ENCODE results near the gene DNAJA3.

The DNAJA3 gene

GRCh38 chr16:4409081-4409932 is 16.4 kb upstream of the DNAJA3 start:
- no peaks in the 10 kb centered on the region for H3K27me3 ChIP-seq (replicated peaks; ENCODE audit: control insufficient read depth, insufficient read depth, low read length, poor library complexity, severe bottlenecking)
- H3K36me3 ChIP-seq (ENCODE audit: control insufficient read depth, insufficient read depth, low read length): peaks cover 85% of the 10 kb centered on the region
- no peaks in the 10 kb centered on the region for H3K9me3 ChIP-seq (ENCODE audit: control insufficient read depth, low read length)
- peaks cover 14% of the 10 kb centered on the region for H3K4me1 ChIP-seq (ENCODE audit: control insufficient read depth, insufficient read depth, low read length, poor library complexity, severe bottlenecking)
- DNase-seq: no peak
- H3K27ac ChIP-seq (ENCODE audit: insufficient read depth, low read length, poor library complexity, severe bottlenecking): no peak overlapping the region
- H3K4me3 ChIP-seq (ENCODE audit: insufficient read depth, low read depth, low read length, poor library complexity, severe bottlenecking): no peak overlapping the region

DNA sequence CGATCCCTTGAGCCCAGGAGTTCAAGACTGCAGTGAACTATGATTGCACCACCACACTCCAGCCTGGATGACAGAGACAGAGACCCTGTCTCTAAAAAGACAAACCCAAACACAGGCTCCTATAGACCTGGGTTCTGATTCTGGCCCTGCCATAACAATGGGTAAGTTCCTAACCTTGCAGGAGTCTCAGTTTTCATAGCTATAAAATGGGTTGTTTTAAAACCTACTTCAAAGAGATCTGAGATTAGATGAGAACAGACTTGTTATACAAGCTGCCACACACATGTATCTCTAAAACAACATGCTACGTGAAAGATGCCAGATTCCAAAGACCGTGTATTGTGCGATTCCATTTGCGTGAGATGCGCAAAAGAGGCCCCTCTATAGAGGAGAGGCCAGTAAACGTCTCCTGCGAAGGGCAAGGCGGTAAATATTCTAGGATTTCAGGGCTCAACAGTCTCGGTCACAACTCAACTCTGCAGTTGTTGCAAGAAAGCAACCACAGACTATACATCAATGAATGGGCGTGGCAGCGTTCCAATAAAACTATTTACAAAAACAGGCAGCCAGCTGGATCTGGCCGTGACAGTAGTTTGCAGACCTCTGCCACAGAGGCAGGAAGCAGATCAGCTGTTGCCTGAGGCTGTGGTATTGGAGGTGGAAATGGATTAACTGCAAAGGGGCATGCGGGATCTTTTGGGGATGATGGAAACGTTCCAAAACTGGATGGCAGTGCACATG is 15.2 kb upstream of the DNAJA3 start:
- DNase-seq: no peak
- H3K36me3 ChIP-seq (ENCODE audit: control insufficient read depth, insufficient read depth, low read length): peaks cover 73% of the 10 kb centered on the region
- no peaks in the 10 kb centered on the region for H3K9me3 ChIP-seq (ENCODE audit: control insufficient read depth, low read length)
- no peaks in the 10 kb centered on the region for H3K27me3 ChIP-seq (replicated peaks; ENCODE audit: control insufficient read depth, insufficient read depth, low read length, poor library complexity, severe bottlenecking)
- H3K4me1 ChIP-seq (ENCODE audit: control insufficient read depth, insufficient read depth, low read length, poor library complexity, severe bottlenecking): peaks cover 23% of the 10 kb centered on the region
- H3K4me3 ChIP-seq (ENCODE audit: insufficient read depth, low read depth, low read length, poor library complexity, severe bottlenecking): no peak overlapping the region
- H3K27ac ChIP-seq (ENCODE audit: insufficient read depth, low read length, poor library complexity, severe bottlenecking): no peak overlapping the region

DNA sequence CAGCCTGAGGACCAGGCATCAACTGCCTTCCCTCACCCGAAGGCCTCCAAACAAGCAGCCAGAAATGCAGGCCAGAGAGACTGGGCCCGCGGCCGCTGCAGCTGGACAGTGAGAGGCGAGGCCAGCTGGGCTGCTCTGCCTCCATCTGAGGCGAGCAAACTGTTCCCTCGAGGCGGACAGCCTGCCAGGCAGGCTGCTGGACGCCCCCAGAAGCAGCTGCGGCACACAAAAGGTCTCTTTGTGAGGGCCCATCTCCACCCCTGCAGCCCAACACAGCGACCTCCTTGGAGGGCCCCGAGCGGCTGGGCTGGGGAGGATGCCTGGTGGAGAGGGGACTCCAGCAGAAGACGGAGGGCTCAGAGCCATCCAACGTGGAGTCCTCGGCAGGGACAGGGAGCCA is 14.0 kb upstream of the DNAJA3 start:
- no peaks in the 10 kb centered on the region for H3K9me3 ChIP-seq (ENCODE audit: control insufficient read depth, low read length)
- no peak for DNase-seq
- no peak overlapping the region for H3K4me3 ChIP-seq (ENCODE audit: insufficient read depth, low read depth, low read length, poor library complexity, severe bottlenecking)
- no peak overlapping the region for H3K27ac ChIP-seq (ENCODE audit: insufficient read depth, low read length, poor library complexity, severe bottlenecking)
- peaks cover 64% of the 10 kb centered on the region for H3K36me3 ChIP-seq (ENCODE audit: control insufficient read depth, insufficient read depth, low read length)
- H3K27me3 ChIP-seq (replicated peaks; ENCODE audit: control insufficient read depth, insufficient read depth, low read length, poor library complexity, severe bottlenecking): no peaks in the 10 kb centered on the region
- peaks cover 23% of the 10 kb centered on the region for H3K4me1 ChIP-seq (ENCODE audit: control insufficient read depth, insufficient read depth, low read length, poor library complexity, severe bottlenecking)

DNA sequence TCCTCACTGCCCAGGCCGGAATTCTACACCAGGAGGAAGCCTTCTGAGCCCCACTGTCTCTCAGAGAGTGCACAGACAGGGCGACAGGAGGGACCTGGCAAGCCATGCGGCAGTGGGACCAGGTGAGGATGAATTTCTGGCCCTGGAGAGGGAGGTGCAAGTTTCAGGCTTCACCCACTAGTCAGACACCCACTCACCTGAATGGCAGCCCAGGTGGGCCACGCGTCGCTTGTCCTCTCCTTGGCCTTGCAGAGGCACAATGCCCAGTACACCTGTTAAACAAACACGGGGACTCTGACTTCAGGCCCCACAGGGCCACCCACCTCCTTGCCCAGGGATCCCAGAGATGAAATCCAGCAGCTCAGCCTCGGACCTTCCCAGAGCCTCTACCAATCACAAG is 13.5 kb upstream of the DNAJA3 start:
- Histone ChIP-seq H3K9me3 (ENCODE audit: control insufficient read depth, low read length) (no peaks in the 10 kb centered on the region), H3K4me1 (ENCODE audit: control insufficient read depth, insufficient read depth, low read length, poor library complexity, severe bottlenecking) (peaks cover 26% of the 10 kb centered on the region), H3K27me3 (replicated peaks; ENCODE audit: control insufficient read depth, insufficient read depth, low read length, poor library complexity, severe bottlenecking) (no peaks in the 10 kb centered on the region), H3K4me3 (ENCODE audit: insufficient read depth, low read depth, low read length, poor library complexity, severe bottlenecking) (no peak overlapping the region), H3K27ac (ENCODE audit: insufficient read depth, low read length, poor library complexity, severe bottlenecking) (peak overlapping the region; percentile 99), H3K36me3 (ENCODE audit: control insufficient read depth, insufficient read depth, low read length) (peaks cover 60% of the 10 kb centered on the region)
- no peak for DNase-seq

- H3K27ac ChIP-seq (ENCODE audit: insufficient read depth, low read length, poor library complexity, severe bottlenecking): peak overlapping the region; percentile 99
- H3K36me3 ChIP-seq (ENCODE audit: control insufficient read depth, insufficient read depth, low read length): peaks cover 53% of the 10 kb centered on the region
- DNase-seq: no peak
- peaks cover 29% of the 10 kb centered on the region for H3K4me1 ChIP-seq (ENCODE audit: control insufficient read depth, insufficient read depth, low read length, poor library complexity, severe bottlenecking)
- no peaks in the 10 kb centered on the region for H3K9me3 ChIP-seq (ENCODE audit: control insufficient read depth, low read length)
- H3K27me3 ChIP-seq (replicated peaks; ENCODE audit: control insufficient read depth, insufficient read depth, low read length, poor library complexity, severe bottlenecking): no peaks in the 10 kb centered on the region
- no peak overlapping the region for H3K4me3 ChIP-seq (ENCODE audit: insufficient read depth, low read depth, low read length, poor library complexity, severe bottlenecking)
These were observed 12.8 kb upstream of the DNAJA3 start for GRCh38 chr16:4412854-4413253.

DNA sequence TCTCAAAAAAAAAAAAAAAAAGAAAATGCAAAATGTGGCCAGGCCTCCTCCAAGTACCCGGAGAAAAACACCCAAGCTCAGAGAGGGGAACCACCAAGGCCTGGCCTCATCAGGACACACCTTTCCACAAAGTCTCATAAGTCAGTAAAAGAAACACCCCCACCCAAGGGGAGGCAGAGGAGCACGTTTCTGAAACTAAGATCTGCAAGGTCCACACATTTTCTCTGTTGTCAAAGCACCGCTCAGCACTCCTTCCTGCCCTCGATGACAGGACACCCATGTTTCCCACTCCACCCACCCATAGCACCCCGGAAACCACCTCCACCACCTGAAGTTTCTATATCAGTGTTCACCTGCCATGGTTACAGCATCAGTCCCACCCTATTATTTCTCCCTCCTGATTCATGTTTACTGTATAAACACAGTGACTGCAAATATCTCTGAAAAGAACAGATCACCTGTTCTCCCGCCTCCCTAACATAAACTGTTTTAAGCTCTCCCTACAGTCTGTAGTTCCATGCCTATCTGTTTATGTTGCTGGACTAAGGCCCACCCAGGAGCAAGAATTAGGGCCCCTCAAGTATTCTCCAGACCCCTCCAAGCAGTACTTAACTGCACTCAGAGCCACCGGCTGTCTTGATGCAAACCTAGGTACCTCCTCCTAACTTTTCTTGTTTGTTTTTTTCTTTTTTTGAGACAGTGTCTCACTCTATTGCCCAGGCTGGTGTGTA is 11.3 kb upstream of the DNAJA3 start:
- H3K4me3 ChIP-seq (ENCODE audit: insufficient read depth, low read depth, low read length, poor library complexity, severe bottlenecking): peak overlapping the region; percentile 81
- DNase-seq: peak; percentile 78 to 84 (median 83)
- H3K27ac ChIP-seq (ENCODE audit: insufficient read depth, low read length, poor library complexity, severe bottlenecking): peak overlapping the region; percentile 99

GRCh38 chr16:4415538-4416199 is 10.0 kb upstream of the DNAJA3 start:
- Histone ChIP-seq H3K4me3 (ENCODE audit: insufficient read depth, low read depth, low read length, poor library complexity, severe bottlenecking) (peak overlapping the region; percentile 81), H3K4me1 (ENCODE audit: control insufficient read depth, insufficient read depth, low read length, poor library complexity, severe bottlenecking) (peaks cover 29% of the 10 kb centered on the region), H3K36me3 (ENCODE audit: control insufficient read depth, insufficient read depth, low read length) (peaks cover 27% of the 10 kb centered on the region), H3K27me3 (replicated peaks; ENCODE audit: control insufficient read depth, insufficient read depth, low read length, poor library complexity, severe bottlenecking) (no peaks in the 10 kb centered on the region), H3K9me3 (ENCODE audit: control insufficient read depth, low read length) (no peaks in the 10 kb centered on the region), H3K27ac (ENCODE audit: insufficient read depth, low read length, poor library complexity, severe bottlenecking) (peak overlapping the region; percentile 99)
- DNase-seq: peak; percentile 51 to 58 (median 54)

More for the DNA sequence above, 11.3 kb upstream of the DNAJA3 start:
- Histone ChIP-seq H3K9me3 (ENCODE audit: control insufficient read depth, low read length) (no peaks in the 10 kb centered on the region), H3K36me3 (ENCODE audit: control insufficient read depth, insufficient read depth, low read length) (peaks cover 39% of the 10 kb centered on the region), H3K4me1 (ENCODE audit: control insufficient read depth, insufficient read depth, low read length, poor library complexity, severe bottlenecking) (peaks cover 29% of the 10 kb centered on the region), H3K27me3 (replicated peaks; ENCODE audit: control insufficient read depth, insufficient read depth, low read length, poor library complexity, severe bottlenecking) (no peaks in the 10 kb centered on the region)

DNA sequence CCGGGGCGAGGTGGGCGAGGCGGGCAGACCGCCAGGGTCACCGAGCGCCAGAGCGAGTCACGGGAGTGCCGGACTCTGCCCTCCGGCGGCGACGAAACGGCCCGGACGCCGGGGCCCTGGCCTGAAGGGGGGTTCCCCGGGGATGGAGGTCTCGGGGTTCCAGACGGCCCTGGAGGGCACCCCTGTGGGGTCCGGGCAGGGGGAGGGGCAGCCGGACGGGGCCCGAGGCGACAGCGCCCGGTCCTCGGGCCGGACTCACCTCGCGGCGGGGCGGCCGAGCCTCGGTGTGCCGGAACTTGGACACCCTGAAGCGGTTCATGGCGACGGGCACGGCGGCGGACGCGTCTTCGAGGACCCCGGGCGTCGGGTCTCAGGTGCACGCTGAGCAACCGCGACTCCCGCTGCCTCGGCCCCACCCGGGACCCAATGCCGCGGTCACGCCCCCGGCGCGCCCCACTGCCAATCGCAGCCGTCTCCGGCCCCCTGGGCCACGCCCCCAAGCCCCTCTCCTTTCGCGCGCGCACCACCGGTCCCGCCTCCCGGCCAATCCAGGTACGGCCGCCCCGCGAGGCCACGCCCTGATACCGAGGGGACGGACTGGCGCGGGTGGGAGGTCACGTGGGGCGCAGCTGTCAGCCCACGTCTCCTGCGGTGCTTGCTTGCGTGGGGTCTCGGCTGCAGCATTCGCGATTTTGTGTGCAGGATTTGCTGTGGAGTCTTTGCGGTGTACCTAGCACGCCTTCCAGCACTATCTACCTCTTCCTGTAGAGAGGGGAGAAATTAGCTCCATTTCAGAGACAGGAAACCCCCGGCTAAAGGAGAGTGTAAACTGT is 9.3 kb upstream of the DNAJA3 start, which contains the start of gene CORO7:
CORO7 (minus strand) TSS at position 397 of the 833 bp plus-strand sequence; CDS start at position 319, 78 bp downstream.
- Histone ChIP-seq H3K27ac (ENCODE audit: insufficient read depth, low read length, poor library complexity, severe bottlenecking) (peak within 1 kb of the TSS; percentile 99), H3K27me3 (replicated peaks; ENCODE audit: control insufficient read depth, insufficient read depth, low read length, poor library complexity, severe bottlenecking) (no peaks in the 10 kb centered on the region), H3K4me1 (ENCODE audit: control insufficient read depth, insufficient read depth, low read length, poor library complexity, severe bottlenecking) (peaks cover 29% of the 10 kb centered on the region), H3K9me3 (ENCODE audit: control insufficient read depth, low read length) (no peaks in the 10 kb centered on the region), H3K36me3 (ENCODE audit: control insufficient read depth, insufficient read depth, low read length) (peaks cover 20% of the 10 kb centered on the region), H3K4me3 (ENCODE audit: insufficient read depth, low read depth, low read length, poor library complexity, severe bottlenecking) (peak within 1 kb of the TSS; percentile 81)
- peak; percentile 98 to 99 (median 99) for DNase-seq

Measured in effector memory CD4-positive, alpha-beta T cell (primary cell).